GM12878 (cell line): ENCODE results near the gene UST.

ENCODE experiments used
- CEBPB ChIP-seq, 2 experiments: fragments of 150-350 bp in 1 of 2; IDR thresholded peaks; 2 replicates each; pipeline ENCODE4 v1.6.1; 2012 to 2014; ENCODE audit warnings: low read depth in 2 of 2, low read length in 2 of 2, borderline replicate concordance in 1 of 2, inconsistent platforms in 1 of 2
- CEBPZ ChIP-seq: fragments of 150-350 bp; IDR thresholded peaks from 2 replicates; pipeline ENCODE4 v1.6.1; 2016; ENCODE audit warnings: low read depth, low read length
- EP300 ChIP-seq, 2 experiments: fragments of 150-350 bp in 1 of 2; IDR thresholded peaks; 2 replicates each; pipeline ENCODE4 v1.6.1; 2011 to 2012; ENCODE audit warnings: low read depth in 2 of 2, low read length in 2 of 2, borderline replicate concordance in 1 of 2, improper control_type of control experiment in 1 of 2, inconsistent platforms in 1 of 2; ENCODE audit not compliant: control insufficient read depth in 1 of 2
- FOS ChIP-seq: IDR thresholded peaks from 3 replicates; pipeline ENCODE4 v1.6.1; 2011; ENCODE audit warnings: borderline replicate concordance; ENCODE audit not compliant: insufficient read length; ENCODE audit errors: extremely low read depth
- FOXK2 ChIP-seq: fragments of 450-650 bp; IDR thresholded peaks from 2 replicates; pipeline ENCODE4 v1.6.1; 2017; ENCODE audit warnings: mild to moderate bottlenecking, moderate library complexity
- IRF5 ChIP-seq: fragments of 450-650 bp; IDR thresholded peaks from 2 replicates; pipeline ENCODE4 v1.6.1; 2017; ENCODE audit warnings: borderline replicate concordance
- MXI1 ChIP-seq: fragments of 150-350 bp; IDR thresholded peaks from 2 replicates; pipeline ENCODE4 v1.6.1; 2011; ENCODE audit warnings: low read depth, mild to moderate bottlenecking, inconsistent platforms, low read length, improper control_type of control experiment
- NFIC ChIP-seq: IDR thresholded peaks from 2 replicates; pipeline ENCODE4 v1.6.1; 2012; ENCODE audit warnings: low read depth, mild to moderate bottlenecking, inconsistent platforms, low read length, moderate library complexity
- PML ChIP-seq: IDR thresholded peaks from 2 replicates; pipeline ENCODE4 v1.6.1; 2012; ENCODE audit warnings: low read length, inconsistent platforms
- POLR2A ChIP-seq: IDR thresholded peaks from 2 replicates; pipeline ENCODE4 v1.6.1; 2011; ENCODE audit warnings: low read depth, mild to moderate bottlenecking, low read length
- SMAD5 ChIP-seq: IDR thresholded peaks from 2 replicates; pipeline ENCODE4 v1.6.1; 2016; ENCODE audit warnings: antibody characterized with exemption, low read depth
- TF ChIP-seq, protein P1 (sequence below), 3 experiments: IDR thresholded peaks in 2 of 3; conservative IDR thresholded peaks in 1 of 3; 2 replicates each; pipeline ENCODE4 v1.5.1; 2011; ENCODE audit warnings: low read depth in 3 of 3, low read length in 3 of 3, mild to moderate bottlenecking in 3 of 3, control low read depth in 2 of 3, moderate library complexity in 2 of 3, inconsistent platforms in 1 of 3, mixed read lengths in 1 of 3; ENCODE audit not compliant: control insufficient read depth in 2 of 3, insufficient read depth in 1 of 3; ENCODE audit errors: extremely low read depth in 1 of 3
- TF ChIP-seq, protein P2 (sequence below): IDR thresholded peaks from 2 replicates; pipeline ENCODE4 v1.6.1; 2011; ENCODE audit warnings: low read depth, mild to moderate bottlenecking, low read length, moderate library complexity, borderline replicate concordance; ENCODE audit errors: extremely low read depth
- TF ChIP-seq, protein P3 (sequence below): IDR thresholded peaks from 2 replicates; pipeline ENCODE4 v1.6.1; 2011; ENCODE audit warnings: borderline replicate concordance, low read depth, mild to moderate bottlenecking, moderate library complexity, mixed read lengths, low read length; ENCODE audit not compliant: insufficient read depth; ENCODE audit errors: extremely low read length

DNA sequence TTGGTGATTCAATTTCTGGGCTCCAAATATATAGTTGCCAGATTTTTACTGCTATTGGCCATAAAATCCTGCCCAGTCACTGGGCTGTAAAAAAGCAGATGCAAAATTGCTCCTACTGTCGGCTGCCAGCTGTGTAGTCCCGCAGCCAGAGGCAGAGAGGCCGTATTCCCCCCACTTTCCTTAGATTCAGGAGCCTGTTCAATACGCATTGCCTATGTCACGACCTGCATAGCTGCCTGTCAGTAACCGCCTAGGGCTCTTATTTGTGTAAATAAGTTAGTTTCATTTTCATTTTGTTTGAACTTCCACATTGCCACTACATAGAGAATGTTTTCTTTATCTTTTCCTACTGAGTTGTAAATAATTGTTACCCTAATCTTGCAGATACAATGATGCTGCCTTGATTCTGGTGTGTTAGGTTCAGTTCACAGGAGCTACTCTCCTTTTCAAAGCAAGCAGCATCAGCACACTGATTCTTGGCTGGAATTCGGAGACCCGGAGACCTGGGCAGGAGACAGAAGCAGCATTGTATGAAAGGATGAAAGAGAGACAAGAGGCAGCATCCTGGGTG is 46.0 kb upstream of the UST start:
- TF ChIP-seq, protein P1, sequence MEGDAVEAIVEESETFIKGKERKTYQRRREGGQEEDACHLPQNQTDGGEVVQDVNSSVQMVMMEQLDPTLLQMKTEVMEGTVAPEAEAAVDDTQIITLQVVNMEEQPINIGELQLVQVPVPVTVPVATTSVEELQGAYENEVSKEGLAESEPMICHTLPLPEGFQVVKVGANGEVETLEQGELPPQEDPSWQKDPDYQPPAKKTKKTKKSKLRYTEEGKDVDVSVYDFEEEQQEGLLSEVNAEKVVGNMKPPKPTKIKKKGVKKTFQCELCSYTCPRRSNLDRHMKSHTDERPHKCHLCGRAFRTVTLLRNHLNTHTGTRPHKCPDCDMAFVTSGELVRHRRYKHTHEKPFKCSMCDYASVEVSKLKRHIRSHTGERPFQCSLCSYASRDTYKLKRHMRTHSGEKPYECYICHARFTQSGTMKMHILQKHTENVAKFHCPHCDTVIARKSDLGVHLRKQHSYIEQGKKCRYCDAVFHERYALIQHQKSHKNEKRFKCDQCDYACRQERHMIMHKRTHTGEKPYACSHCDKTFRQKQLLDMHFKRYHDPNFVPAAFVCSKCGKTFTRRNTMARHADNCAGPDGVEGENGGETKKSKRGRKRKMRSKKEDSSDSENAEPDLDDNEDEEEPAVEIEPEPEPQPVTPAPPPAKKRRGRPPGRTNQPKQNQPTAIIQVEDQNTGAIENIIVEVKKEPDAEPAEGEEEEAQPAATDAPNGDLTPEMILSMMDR (IDR thresholded peaks at IDR 0.05 in 2 of 3, conservative IDR thresholded peaks at IDR 0.05 in 1 of 3; ENCODE audit: control insufficient read depth in 2 of 3, extremely low read depth in 1 of 3, insufficient read depth in 1 of 3, low read depth in 3 of 3, low read length in 3 of 3) = no peak
- no peak for TF ChIP-seq PML
- no peak for TF ChIP-seq FOXK2
- TF ChIP-seq EP300 (IDR thresholded peaks at IDR 0.05; ENCODE audit: borderline replicate concordance in 1 of 2, control insufficient read depth in 1 of 2, low read depth in 2 of 2, low read length in 2 of 2) = no peak
- no peak for TF ChIP-seq POLR2A
- no peak for TF ChIP-seq CEBPB (IDR thresholded peaks at IDR 0.05; ENCODE audit: borderline replicate concordance in 1 of 2, low read depth in 2 of 2, low read length in 2 of 2)
- no peak for TF ChIP-seq FOS
- TF ChIP-seq, protein P2, sequence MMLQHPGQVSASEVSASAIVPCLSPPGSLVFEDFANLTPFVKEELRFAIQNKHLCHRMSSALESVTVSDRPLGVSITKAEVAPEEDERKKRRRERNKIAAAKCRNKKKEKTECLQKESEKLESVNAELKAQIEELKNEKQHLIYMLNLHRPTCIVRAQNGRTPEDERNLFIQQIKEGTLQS = no peak
- TF ChIP-seq, protein P3, sequence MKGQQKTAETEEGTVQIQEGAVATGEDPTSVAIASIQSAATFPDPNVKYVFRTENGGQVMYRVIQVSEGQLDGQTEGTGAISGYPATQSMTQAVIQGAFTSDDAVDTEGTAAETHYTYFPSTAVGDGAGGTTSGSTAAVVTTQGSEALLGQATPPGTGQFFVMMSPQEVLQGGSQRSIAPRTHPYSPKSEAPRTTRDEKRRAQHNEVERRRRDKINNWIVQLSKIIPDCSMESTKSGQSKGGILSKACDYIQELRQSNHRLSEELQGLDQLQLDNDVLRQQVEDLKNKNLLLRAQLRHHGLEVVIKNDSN = no peak
- no peak for TF ChIP-seq IRF5
- TF ChIP-seq SMAD5 = no peak
- no peak for TF ChIP-seq MXI1
- no peak for TF ChIP-seq CEBPZ
- no peak for TF ChIP-seq NFIC
